Adrenal gland (tissue), 5 donors: ENCODE results near the gene FSTL5.

Experiments
- POLR2A ChIP-seq, 2 donors: fragments of 450-650 bp; IDR thresholded peaks; one replicate each; pipeline ENCODE4 v1.6.1; 2017; ENCODE audit warnings: antibody characterized with exemption in 2 of 2, mild to moderate bottlenecking in 2 of 2, moderate library complexity in 1 of 2
- TF ChIP-seq, protein P1 (sequence below), 6 experiments: fragments of 450-650 bp in 4 of 6; fragments of 200-600 bp in 2 of 6; sonication (generic) in 1 of 6; IDR thresholded peaks; 1 replicate in 5 of 6; 2 replicates in 1 of 6; pipeline versions ENCODE4 v1.5.1 to v1.8.0; 2016 to 2021; ENCODE audit warnings: antibody characterized with exemption in 6 of 6, mild to moderate bottlenecking in 2 of 6, moderate library complexity in 1 of 6
- donor health status: DM: no; HTN: no; CAD: no.

GRCh38 chr4:161704040-161704439 lies 459.8 kb downstream of the FSTL5 start:
- TF ChIP-seq, protein P1, sequence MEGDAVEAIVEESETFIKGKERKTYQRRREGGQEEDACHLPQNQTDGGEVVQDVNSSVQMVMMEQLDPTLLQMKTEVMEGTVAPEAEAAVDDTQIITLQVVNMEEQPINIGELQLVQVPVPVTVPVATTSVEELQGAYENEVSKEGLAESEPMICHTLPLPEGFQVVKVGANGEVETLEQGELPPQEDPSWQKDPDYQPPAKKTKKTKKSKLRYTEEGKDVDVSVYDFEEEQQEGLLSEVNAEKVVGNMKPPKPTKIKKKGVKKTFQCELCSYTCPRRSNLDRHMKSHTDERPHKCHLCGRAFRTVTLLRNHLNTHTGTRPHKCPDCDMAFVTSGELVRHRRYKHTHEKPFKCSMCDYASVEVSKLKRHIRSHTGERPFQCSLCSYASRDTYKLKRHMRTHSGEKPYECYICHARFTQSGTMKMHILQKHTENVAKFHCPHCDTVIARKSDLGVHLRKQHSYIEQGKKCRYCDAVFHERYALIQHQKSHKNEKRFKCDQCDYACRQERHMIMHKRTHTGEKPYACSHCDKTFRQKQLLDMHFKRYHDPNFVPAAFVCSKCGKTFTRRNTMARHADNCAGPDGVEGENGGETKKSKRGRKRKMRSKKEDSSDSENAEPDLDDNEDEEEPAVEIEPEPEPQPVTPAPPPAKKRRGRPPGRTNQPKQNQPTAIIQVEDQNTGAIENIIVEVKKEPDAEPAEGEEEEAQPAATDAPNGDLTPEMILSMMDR (IDR thresholded peaks at IDR 0.05): no peak
- no peak for TF ChIP-seq POLR2A (IDR thresholded peaks at IDR 0.05)
